HepG2 (cell line): ENCODE results near the gene DMXL1. TPM values are rescaled to one million over a fixed set of nuclear protein-coding genes. Genes with fewer than 3 reads are reported as not detected.

Source experiments
- ATF1 ChIP-seq: IDR thresholded peaks from 2 replicates; pipeline ENCODE4 v1.6.1; 2016; ENCODE audit warnings: mild to moderate bottlenecking, control low read depth
- ATM ChIP-seq: fragments of 450-650 bp; IDR thresholded peaks from 2 replicates; pipeline ENCODE4 v1.7.1; 2017; ENCODE audit warnings: mild to moderate bottlenecking, borderline replicate concordance
- BRF2 ChIP-seq: sonication (generic); formaldehyde crosslinking; IDR thresholded peaks from 2 replicates; pipeline ENCODE4 v1.8.1; 2022; ENCODE audit warnings: mild to moderate bottlenecking, missing genetic modification reagents
- CENPBD1 ChIP-seq: sonication (generic); formaldehyde crosslinking; IDR thresholded peaks from 2 replicates; pipeline ENCODE4 v1.8.0; 2022; ENCODE audit warnings: missing genetic modification reagents, low read depth, mild to moderate bottlenecking, borderline replicate concordance
- EED ChIP-seq: sonication (generic); formaldehyde crosslinking; IDR thresholded peaks from 2 replicates; pipeline ENCODE4 v1.5.0; 2020; ENCODE audit warnings: mild to moderate bottlenecking, missing genetic modification reagents
- FOXO1 ChIP-seq: sonication (generic); formaldehyde crosslinking; IDR thresholded peaks from 2 replicates; pipeline ENCODE4 v1.4.0; 2020; ENCODE audit warnings: missing genetic modification reagents
- HMG20B ChIP-seq: conservative IDR thresholded peaks from 2 replicates; pipeline ENCODE4 v1.6.1; 2016; ENCODE audit warnings: missing genetic modification reagents, missing compliant biosample characterization
- MXD4 ChIP-seq: IDR thresholded peaks from 2 replicates; pipeline ENCODE4 v1.6.1; 2016; ENCODE audit warnings: mild to moderate bottlenecking, missing biosample characterization, missing genetic modification reagents
- NONO ChIP-seq, 2 experiments: fragments of 450-650 bp in 1 of 2; sonication (generic) in 1 of 2; formaldehyde crosslinking in 1 of 2; IDR thresholded peaks in 1 of 2; conservative IDR thresholded peaks in 1 of 2; 2 replicates each; pipeline versions ENCODE4 v1.6.1 to v1.8.0; 2017 to 2022; ENCODE audit warnings: mild to moderate bottlenecking in 1 of 2, missing genetic modification reagents in 1 of 2, moderate library complexity in 1 of 2
- PRDM15 ChIP-seq: sonication (generic); formaldehyde crosslinking; IDR thresholded peaks from 2 replicates; pipeline ENCODE4 v1.4.0; 2020; ENCODE audit warnings: missing genetic modification reagents
- RBM39 ChIP-seq: fragments of 200-400 bp; formaldehyde crosslinking; IDR thresholded peaks from one replicate; pipeline ENCODE4 v1.6.1; 2018; ENCODE audit warnings: antibody characterized with exemption, mild to moderate bottlenecking, low read depth, low read length; ENCODE audit not compliant: poor library complexity, severe bottlenecking
- REXO4 ChIP-seq: sonication (generic); formaldehyde crosslinking; IDR thresholded peaks from 2 replicates; pipeline ENCODE4 v1.8.0; 2022; ENCODE audit warnings: missing genetic modification reagents, mild to moderate bottlenecking, borderline replicate concordance
- SP140L ChIP-seq: sonication (generic); formaldehyde crosslinking; IDR thresholded peaks from 2 replicates; pipeline ENCODE4 v1.4.0; 2020; ENCODE audit warnings: missing genetic modification reagents, borderline replicate concordance
- THAP11 ChIP-seq: IDR thresholded peaks from 2 replicates; pipeline ENCODE4 v1.6.1; 2016; ENCODE audit warnings: missing biosample characterization, missing genetic modification reagents
- U2AF2 ChIP-seq: fragments of 200-400 bp; formaldehyde crosslinking; IDR thresholded peaks from 2 replicates; pipeline ENCODE4 v1.6.1; 2017; ENCODE audit warnings: low read depth, mild to moderate bottlenecking, low read length
- WIZ ChIP-seq: sonication (generic); formaldehyde crosslinking; IDR thresholded peaks from 2 replicates; pipeline ENCODE4 v1.5.1; 2020; ENCODE audit warnings: mild to moderate bottlenecking, missing genetic modification reagents
- ZBTB37 ChIP-seq: sonication (generic); formaldehyde crosslinking; IDR thresholded peaks from 2 replicates; pipeline ENCODE4 v1.4.0; 2020; ENCODE audit warnings: mild to moderate bottlenecking, missing genetic modification reagents
- ZBTB46 ChIP-seq: sonication (generic); formaldehyde crosslinking; IDR thresholded peaks from 2 replicates; pipeline ENCODE4 v1.4.0; 2020; ENCODE audit warnings: mild to moderate bottlenecking, missing genetic modification reagents, borderline replicate concordance
- ZNF101 ChIP-seq: sonication (generic); formaldehyde crosslinking; IDR thresholded peaks from 2 replicates; pipeline ENCODE4 v1.4.0; 2020; ENCODE audit warnings: mild to moderate bottlenecking, low read depth, missing genetic modification reagents, borderline replicate concordance
- ZNF17 ChIP-seq: sonication (generic); formaldehyde crosslinking; IDR thresholded peaks from 2 replicates; pipeline ENCODE4 v1.5.0; 2020; ENCODE audit warnings: mild to moderate bottlenecking, missing genetic modification reagents
- ZNF275 ChIP-seq: sonication (generic); formaldehyde crosslinking; IDR thresholded peaks from 2 replicates; pipeline ENCODE4 v1.8.0; 2022; ENCODE audit warnings: missing genetic modification reagents, mild to moderate bottlenecking, inconsistent platforms, borderline replicate concordance
- polyA plus RNA-seq, 8 experiments: library from polyadenylated mRNA; depleted of rRNA in 3 of 8; stranded (reverse) in 7 of 8; unstranded in 1 of 8; fragments of >200 nt; fragmentation: Illumina TruSeq in 4 of 8; extraction: Trizol in 4 of 8; gene quantifications; 2 replicates each; pipeline versions ENCODE4 v1.2.1 to v1.2.3, GENCODE V29; 2011 to 2016; ENCODE audit warnings: low read depth in 4 of 8, missing spikeins in 1 of 8, mixed read lengths in 1 of 8; ENCODE audit not compliant: insufficient read depth in 1 of 8
- total RNA-seq, 5 experiments: library from RNA; depleted of rRNA; stranded (reverse); fragments of >200 nt; fragmentation: Illumina TruSeq; extraction: Trizol; gene quantifications; 2 replicates each; pipeline ENCODE4 v1.2.3, GENCODE V29; 2016; ENCODE audit warnings: low read depth in 1 of 5

Gene DMXL1
- total and polyA plus RNA-seq, 2 of the 13 experiments (the other 11 are each of a cell fraction or from before 2014, with no cell fraction given) = 6.9 to 18.6 TPM

GRCh38 chr5:119267958-119268386, 197.1 kb downstream of the DMXL1 start (continued):
- TF ChIP-seq ZNF101 (CRISPR knock-in tag) (no peak), CENPBD1 (no peak), HMG20B (CRISPR knock-in tag) (no peak), REXO4 (CRISPR knock-in tag) (no peak), U2AF2 (no peak), NONO (IDR thresholded peaks at IDR 0.05) (no peak), NONO (CRISPR knock-in tag; conservative IDR thresholded peaks at IDR 0.05) (no peak), ZBTB46 (CRISPR knock-in tag) (no peak), ZNF275 (no peak), THAP11 (no peak), RBM39 (no peak), EED (CRISPR knock-in tag) (no peak), WIZ (CRISPR knock-in tag) (no peak), ATM (no peak), SP140L (no peak), FOXO1 (CRISPR knock-in tag) (no peak), PRDM15 (no peak), ZBTB37 (CRISPR knock-in tag) (no peak), BRF2 (CRISPR knock-in tag) (no peak), ATF1 (CRISPR knock-in tag) (peak; percentile 96), ZNF17 (CRISPR knock-in tag) (no peak), MXD4 (CRISPR knock-in tag) (no peak)
